ENCODE data around the gene GALE. TPM values are rescaled to one million over a fixed set of nuclear protein-coding genes. Genes with fewer than 3 reads are reported as not detected.

GALE gene
- total RNA-seq, 2 donors from 2014 or later, result 26.8 to 30.7 TPM

Other genes with a start within 250 kb of the GALE start
- gene ID3, start 241.3 kb downstream of the GALE start, total RNA-seq, result 10 to 100 TPM; 32.3 to 37.2 TPM
- gene RPL11, start 108.9 kb downstream of the GALE start, total RNA-seq, result 1,000 to 10,000 TPM; 1,532 to 1,644 TPM
- gene ELOA, start 57.3 kb downstream of the GALE start, total RNA-seq, result 10 to 100 TPM; 32.4 to 34.1 TPM
- gene PITHD1, start 22.3 kb downstream of the GALE start, total RNA-seq, result 100 to 1,000 TPM in 1 of 2 donors, 10 to 100 TPM in 1; 83.2 to 107 TPM
- gene LYPLA2, start 9.6 kb downstream of the GALE start, total RNA-seq, result 10 to 100 TPM; 63.4 to 71.5 TPM
- gene HMGCL, start 24.7 kb upstream of the GALE start, total RNA-seq, result 10 to 100 TPM; 44.1 to 47.4 TPM
- gene FUCA1, start 67.5 kb upstream of the GALE start, total RNA-seq, result 1 to 10 TPM; 5.5 to 9.0 TPM
- under 1 TPM; 0.35 to 0.72 TPM for gene CNR2, start 112.6 kb upstream of the GALE start, total RNA-seq
- 100 to 1,000 TPM; 187 to 196 TPM for gene PNRC2, start 159.1 kb upstream of the GALE start, total RNA-seq
- 100 to 1,000 TPM; 217 to 264 TPM for gene SRSF10, start 179.6 kb upstream of the GALE start, total RNA-seq

Measured in activated T-cell treated with anti-CD3 and anti-CD28 coated beads, Interleukin-2, amount 50 U/mL, for 72 hours (primary cell).